Stimulated activated CD4-positive, alpha-beta T cell treated with anti-CD3 and anti-CD28 coated beads, Interleukin-1b, Interleukin-23, amount 100 ng/mL, for 24 hours (primary cell): Measurements from ENCODE around the gene SHISA7.

Experiments used
- DNase-seq, 4 experiments: peaks; one replicate each; pipeline ENCODE4 v3.0.0-alpha.2; 2020; ENCODE audit warnings: low read depth in 4 of 4, low spot score in 1 of 4

The SHISA7 gene

GRCh38 chr19:55482156-55482961 lies 39.3 kb upstream of the SHISA7 start:
- DNase-seq, result no peak

GRCh38 chr19:55481794-55482155 lies 38.7 kb upstream of the SHISA7 start:
- DNase-seq, result no peak

- no peak for DNase-seq
These were observed 38.2 kb upstream of the SHISA7 start for GRCh38 chr19:55481148-55481793.

GRCh38 chr19:55479451-55480230 lies 36.5 kb upstream of the SHISA7 start:
- DNase-seq, result no peak

- DNase-seq, result no peak
These were observed 35.9 kb upstream of the SHISA7 start for GRCh38 chr19:55479045-55479444.

- no peak for DNase-seq
These were observed 35.3 kb upstream of the SHISA7 start for GRCh38 chr19:55478364-55478763.

GRCh38 chr19:55477905-55478304 lies 34.8 kb upstream of the SHISA7 start:
- no peak for DNase-seq

GRCh38 chr19:55476100-55476775 lies 33.1 kb upstream of the SHISA7 start, which contains the start of gene ZNF628:
ZNF628 (plus strand) TSS chr19:55476617; CDS start chr19:55479911, 3,294 bp downstream.
- peak; percentile 94 to 99 (median 97) for DNase-seq

- DNase-seq, result no peak
These were observed 31.5 kb upstream of the SHISA7 start for GRCh38 chr19:55474269-55475265.

- no peak for DNase-seq
These were observed 30.3 kb upstream of the SHISA7 start for GRCh38 chr19:55473225-55474012.

- DNase-seq, result no peak
These were observed 29.4 kb upstream of the SHISA7 start for GRCh38 chr19:55472463-55472862.

GRCh38 chr19:55471266-55471665 lies 28.2 kb upstream of the SHISA7 start:
- DNase-seq, result no peak

- DNase-seq, result no peak
These were observed 24.9 kb upstream of the SHISA7 start for GRCh38 chr19:55468054-55468393.

- DNase-seq, result peak; percentile 59 to 67 (median 60)
These were observed 24.3 kb upstream of the SHISA7 start for GRCh38 chr19:55467236-55468053.

GRCh38 chr19:55466241-55466614 lies 23.1 kb upstream of the SHISA7 start:
- DNase-seq, result no peak

- DNase-seq, result no peak
These were observed 22.6 kb upstream of the SHISA7 start for GRCh38 chr19:55465460-55466240.

GRCh38 chr19:55464662-55465054 lies 21.6 kb upstream of the SHISA7 start, which contains the start of gene C19orf85:
C19orf85 (minus strand) TSS chr19:55464751; CDS start chr19:55464554, 197 bp downstream.
- DNase-seq, result no peak
